ENCODE measurements around the gene LRIT2. TPM values are rescaled to one million over a fixed set of nuclear protein-coding genes. Genes with fewer than 3 reads are reported as not detected.
"Not testable (repeated sequence)": the region's sequence is repeated elsewhere in the genome, so short reads cannot be mapped to it uniquely, and the experiment has no call there.

The LRIT2 gene
- total and polyA plus RNA-seq, 4 donors: not detected

DNA sequence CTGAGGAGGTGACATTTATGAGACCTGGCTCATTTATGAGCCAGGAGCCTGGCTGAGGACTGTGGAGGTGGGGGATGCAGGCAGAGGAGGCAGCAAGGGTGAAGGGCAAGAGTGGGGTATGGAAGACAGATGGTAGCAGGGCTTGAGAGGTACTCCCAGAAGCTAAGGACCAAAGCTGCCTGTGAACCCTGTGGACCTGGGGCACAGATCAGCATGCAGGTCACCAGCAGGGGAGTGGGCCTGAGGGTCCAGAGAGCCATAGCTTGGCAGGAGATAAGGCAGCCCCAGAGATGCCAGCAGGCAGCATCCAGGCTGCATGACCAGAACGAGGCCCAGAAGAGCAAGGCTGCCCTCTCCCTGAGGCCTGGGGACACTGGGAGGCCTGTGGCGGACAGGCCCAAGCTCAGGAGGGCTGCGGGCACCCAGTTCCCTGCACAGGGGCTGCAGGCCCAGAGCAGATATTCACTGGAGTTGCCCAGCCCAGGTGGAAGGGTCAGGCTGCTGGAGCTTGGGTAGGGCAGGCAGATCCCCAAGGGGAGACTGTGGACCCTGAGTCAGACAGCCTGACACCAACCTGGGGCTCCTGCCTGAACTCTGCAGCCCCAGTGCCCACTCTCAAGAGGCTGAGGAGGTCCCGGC, 48.4 kb downstream of the LRIT2 start:
- H3K4me1 ChIP-seq (ENCODE audit: control insufficient read depth in 1 of 2, insufficient read depth in 2 of 2, low read length in 2 of 2): no peaks in the 10 kb centered on the region
- H3K4me3 ChIP-seq (ENCODE audit: low read length in 2 of 2): no peak overlapping the region
- DNase-seq: no peak
- H3K36me3 ChIP-seq (ENCODE audit: control insufficient read depth in 1 of 2, insufficient read depth in 2 of 2, low read length in 1 of 2): no peaks in the 10 kb centered on the region
- 86 to 89% methylated on average over 4 of the region's 4 CpGs for WGBS, 2 donors
- intact Hi-C loops (cut with DNase I): no loop called here
- no peak overlapping the region for H3K27ac ChIP-seq (ENCODE audit: low read depth in 1 of 2, low read length in 2 of 2)
- H3K9me3 ChIP-seq (ENCODE audit: control insufficient read depth, low read length): no peaks in the 10 kb centered on the region
- no peak for ATAC-seq (ENCODE audit: low FRiP score)
- H3K27me3 ChIP-seq (ENCODE audit: control insufficient read depth in 1 of 2, insufficient read depth in 2 of 2, low read length in 1 of 2): no peaks in the 10 kb centered on the region

DNA sequence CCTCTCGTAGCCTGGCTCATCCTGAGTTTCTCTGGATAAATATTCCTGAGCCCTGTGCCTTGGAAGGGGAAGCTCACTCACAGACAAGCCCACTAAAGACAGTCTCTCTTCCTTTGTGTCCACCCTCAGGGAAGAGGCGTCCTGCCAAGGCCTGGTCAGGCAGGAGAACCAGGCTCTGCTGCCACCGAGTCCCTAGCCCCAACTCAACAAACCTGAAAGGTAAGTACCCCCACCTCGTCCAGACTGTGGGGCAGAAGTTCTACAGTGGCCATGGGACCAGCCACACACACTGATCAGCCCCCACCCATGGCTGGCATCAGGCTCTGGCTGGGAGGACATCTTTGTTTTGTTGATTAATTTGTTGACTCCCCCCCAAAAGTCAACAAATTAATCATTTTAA, 49.0 kb downstream of the LRIT2 start:
- no peaks in the 10 kb centered on the region for H3K4me1 ChIP-seq (ENCODE audit: control insufficient read depth in 1 of 2, insufficient read depth in 2 of 2, low read length in 2 of 2)
- ATAC-seq (ENCODE audit: low FRiP score) (no peak), DNase-seq (no peak)
- no peaks in the 10 kb centered on the region for H3K36me3 ChIP-seq (ENCODE audit: control insufficient read depth in 1 of 2, insufficient read depth in 2 of 2, low read length in 1 of 2)
- 82 to 92% methylated on average over 4 of the region's 4 CpGs for WGBS, 2 donors
- H3K4me3 ChIP-seq (ENCODE audit: low read length in 2 of 2): no peak overlapping the region
- no peak overlapping the region for H3K27ac ChIP-seq (ENCODE audit: low read depth in 1 of 2, low read length in 2 of 2)
- no peaks in the 10 kb centered on the region for H3K27me3 ChIP-seq (ENCODE audit: control insufficient read depth in 1 of 2, insufficient read depth in 2 of 2, low read length in 1 of 2)
- H3K9me3 ChIP-seq (ENCODE audit: control insufficient read depth, low read length): no peaks in the 10 kb centered on the region
- intact Hi-C loops (cut with DNase I): no loop called here

DNA sequence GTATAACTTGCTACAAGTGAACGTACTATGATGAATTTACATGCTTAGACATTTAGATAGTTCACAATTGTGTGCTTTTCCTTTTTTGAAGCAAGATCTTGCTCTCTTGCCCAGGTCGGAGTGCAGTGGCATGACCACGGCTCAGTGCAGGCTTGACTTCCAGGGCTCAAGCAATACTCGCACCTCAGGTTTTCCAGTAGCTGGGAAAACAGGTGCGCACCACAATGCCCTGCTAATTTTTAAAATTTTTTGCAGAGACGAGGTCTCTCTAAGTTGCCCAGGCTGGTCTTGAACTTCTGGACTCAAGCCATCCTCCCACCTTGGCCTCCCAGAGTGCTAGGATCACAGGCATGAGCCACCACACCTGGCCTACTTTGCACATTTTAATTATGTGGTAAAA, 49.9 kb downstream of the LRIT2 start:
- Histone ChIP-seq H3K9me3 (ENCODE audit: control insufficient read depth, low read length) (no peaks in the 10 kb centered on the region), H3K27me3 (ENCODE audit: control insufficient read depth in 1 of 2, insufficient read depth in 2 of 2, low read length in 1 of 2) (no peaks in the 10 kb centered on the region), H3K27ac (ENCODE audit: low read depth in 1 of 2, low read length in 2 of 2) (no peak overlapping the region), H3K4me3 (ENCODE audit: low read length in 2 of 2) (no peak overlapping the region), H3K36me3 (ENCODE audit: control insufficient read depth in 1 of 2, insufficient read depth in 2 of 2, low read length in 1 of 2) (no peaks in the 10 kb centered on the region), H3K4me1 (ENCODE audit: control insufficient read depth in 1 of 2, insufficient read depth in 2 of 2, low read length in 2 of 2) (no peaks in the 10 kb centered on the region)
- ATAC-seq (ENCODE audit: low FRiP score) (no peak), DNase-seq (no peak)
- intact Hi-C loops (cut with DNase I): no loop called here
- WGBS, 2 donors: 83 to 84% methylated on average over 6 of the region's 6 CpGs

DNA sequence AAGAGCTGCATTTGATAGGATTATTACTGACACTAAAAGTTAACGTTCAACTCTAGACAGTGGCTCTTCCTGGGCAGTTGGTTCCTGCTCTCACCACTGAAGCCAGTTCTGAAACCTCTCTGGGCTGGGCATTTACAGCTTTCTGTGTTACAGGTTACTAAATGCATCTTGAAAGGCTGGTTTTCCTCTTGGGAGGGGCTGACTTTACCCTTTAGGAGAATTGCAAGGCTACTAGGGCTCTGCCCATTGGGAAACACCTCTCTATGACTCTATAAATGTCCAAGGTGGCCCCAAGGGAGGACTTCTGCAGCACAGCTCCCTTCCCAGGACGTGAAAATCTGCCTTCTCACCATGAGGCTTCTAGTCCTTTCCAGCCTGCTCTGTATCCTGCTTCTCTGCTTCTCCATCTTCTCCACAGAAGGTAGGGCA, 51.8 kb downstream of the LRIT2 start, which contains the start of gene GPR15LG:
TSS of gene GPR15LG (plus strand) at position 301 of the 429 bp plus-strand sequence. CDS start at position 352, 51 bp downstream.
- no peak for ATAC-seq (ENCODE audit: low FRiP score)
- 63 to 71% methylated on average over 2 of the region's 2 CpGs for WGBS, 2 donors
- intact Hi-C loops (cut with DNase I): no loop called here
- Histone ChIP-seq H3K4me3 (ENCODE audit: low read length in 2 of 2) (no peak within 1 kb of the TSS), H3K36me3 (ENCODE audit: control insufficient read depth in 1 of 2, insufficient read depth in 2 of 2, low read length in 1 of 2) (no peaks in the 10 kb centered on the region), H3K4me1 (ENCODE audit: control insufficient read depth in 1 of 2, insufficient read depth in 2 of 2, low read length in 2 of 2) (no peaks in the 10 kb centered on the region), H3K9me3 (ENCODE audit: control insufficient read depth, low read length) (no peaks in the 10 kb centered on the region), H3K27me3 (ENCODE audit: control insufficient read depth in 1 of 2, insufficient read depth in 2 of 2, low read length in 1 of 2) (no peaks in the 10 kb centered on the region), H3K27ac (ENCODE audit: low read depth in 1 of 2, low read length in 2 of 2) (no peak within 1 kb of the TSS)
- no peak for DNase-seq

DNA sequence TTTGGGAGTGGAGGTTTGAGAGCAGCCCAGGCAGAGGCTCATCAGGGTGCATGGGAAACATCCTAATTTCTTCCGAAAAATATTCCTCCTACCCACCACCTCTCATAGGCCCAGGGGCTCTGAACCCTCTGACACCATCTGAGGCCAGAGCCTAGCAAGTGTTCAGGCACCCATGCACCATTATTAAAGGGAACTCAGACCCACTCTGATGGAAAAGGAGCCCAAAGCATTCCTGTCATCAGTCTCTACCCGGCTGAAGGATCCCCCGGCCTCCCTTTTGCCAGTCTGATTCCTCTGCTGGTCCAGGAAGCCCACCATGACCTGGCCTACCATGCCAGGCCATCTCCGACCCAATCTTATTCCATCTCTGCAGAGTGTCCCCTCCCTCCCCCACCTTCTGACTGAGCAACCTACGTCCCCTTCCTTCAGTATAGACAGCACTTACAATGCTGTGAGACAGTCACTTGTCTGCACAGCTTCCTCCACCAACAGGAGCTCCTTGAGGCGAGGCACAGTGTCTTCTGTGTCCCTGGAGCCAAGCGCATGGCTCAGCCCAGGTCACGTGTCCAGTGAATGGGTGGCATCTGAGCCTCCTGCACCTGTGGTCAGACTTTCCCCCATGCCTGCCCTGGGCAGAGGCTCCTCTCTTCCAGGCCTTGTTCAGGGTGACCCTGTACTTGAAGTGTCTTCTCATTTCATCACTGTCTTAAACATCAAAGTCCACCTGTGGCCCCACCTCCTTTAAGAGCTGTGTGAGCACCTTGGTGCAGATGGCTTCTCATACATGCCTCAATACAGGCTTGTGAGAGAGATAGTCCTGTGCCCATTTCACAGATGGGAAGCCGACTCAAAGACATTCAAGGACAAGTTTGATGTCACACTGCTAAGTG, 52.6 kb downstream of the LRIT2 start:
- H3K4me1 ChIP-seq (ENCODE audit: control insufficient read depth in 1 of 2, insufficient read depth in 2 of 2, low read length in 2 of 2): no peaks in the 10 kb centered on the region
- no peaks in the 10 kb centered on the region for H3K36me3 ChIP-seq (ENCODE audit: control insufficient read depth in 1 of 2, insufficient read depth in 2 of 2, low read length in 1 of 2)
- no peak for ATAC-seq (ENCODE audit: low FRiP score)
- no peaks in the 10 kb centered on the region for H3K27me3 ChIP-seq (ENCODE audit: control insufficient read depth in 1 of 2, insufficient read depth in 2 of 2, low read length in 1 of 2)
- WGBS, 2 donors: 91 to 94% methylated on average over 9 of the region's 9 CpGs
- no peaks in the 10 kb centered on the region for H3K9me3 ChIP-seq (ENCODE audit: control insufficient read depth, low read length)
- no peak for DNase-seq
- intact Hi-C loops (cut with DNase I): no loop called here
- no peak overlapping the region for H3K4me3 ChIP-seq (ENCODE audit: low read length in 2 of 2)
- no peak overlapping the region for H3K27ac ChIP-seq (ENCODE audit: low read depth in 1 of 2, low read length in 2 of 2)

DNA sequence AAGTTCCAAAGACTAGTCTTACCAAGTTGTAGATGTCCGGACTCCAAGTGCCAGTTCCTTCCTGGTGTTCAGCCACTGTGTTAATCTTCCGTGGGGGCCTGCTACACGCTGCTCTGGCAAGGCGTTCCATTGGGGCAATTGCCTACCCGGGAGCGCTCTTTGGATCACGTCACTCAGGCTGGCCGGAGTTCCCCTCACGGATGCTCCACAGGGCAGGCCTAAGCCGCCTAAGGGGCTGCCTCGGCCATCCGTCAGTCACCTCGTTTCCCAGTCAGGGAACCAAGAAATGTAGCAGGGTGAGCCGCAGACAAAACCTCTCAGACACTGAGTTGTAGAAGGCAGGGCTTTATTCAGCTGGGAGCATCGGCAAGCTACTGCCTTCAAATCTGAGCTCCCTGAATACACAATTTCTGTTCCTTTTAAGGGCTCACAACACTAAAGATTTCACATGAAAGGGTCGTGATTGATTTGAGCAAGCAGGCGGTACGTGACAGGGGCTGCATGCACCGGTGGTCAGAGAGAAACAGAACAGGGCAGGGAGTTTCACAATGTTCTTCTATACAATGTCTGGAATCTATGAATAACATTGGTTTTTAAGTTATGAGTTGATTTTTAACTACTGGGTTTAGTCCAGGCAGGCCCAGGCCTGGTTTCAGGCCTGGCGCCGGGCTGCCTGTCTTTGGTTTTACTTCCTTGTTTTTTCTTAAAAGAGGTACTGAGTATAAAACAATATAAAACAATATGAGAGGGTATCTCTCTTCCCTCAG, 53.5 kb downstream of the LRIT2 start:
- H3K27me3 ChIP-seq (ENCODE audit: control insufficient read depth in 1 of 2, insufficient read depth in 2 of 2, low read length in 1 of 2); H3K27ac ChIP-seq (ENCODE audit: low read depth in 1 of 2, low read length in 2 of 2); DNase-seq; H3K4me3 ChIP-seq (ENCODE audit: low read length in 2 of 2); intact Hi-C loops (cut with DNase I); H3K4me1 ChIP-seq (ENCODE audit: control insufficient read depth in 1 of 2, insufficient read depth in 2 of 2, low read length in 2 of 2); ATAC-seq (ENCODE audit: low FRiP score); H3K9me3 ChIP-seq (ENCODE audit: control insufficient read depth, low read length); H3K36me3 ChIP-seq (ENCODE audit: control insufficient read depth in 1 of 2, insufficient read depth in 2 of 2, low read length in 1 of 2): not testable (repeated sequence)
- 85 to 89% methylated on average over 20 of the region's 21 CpGs for WGBS, 2 donors

DNA sequence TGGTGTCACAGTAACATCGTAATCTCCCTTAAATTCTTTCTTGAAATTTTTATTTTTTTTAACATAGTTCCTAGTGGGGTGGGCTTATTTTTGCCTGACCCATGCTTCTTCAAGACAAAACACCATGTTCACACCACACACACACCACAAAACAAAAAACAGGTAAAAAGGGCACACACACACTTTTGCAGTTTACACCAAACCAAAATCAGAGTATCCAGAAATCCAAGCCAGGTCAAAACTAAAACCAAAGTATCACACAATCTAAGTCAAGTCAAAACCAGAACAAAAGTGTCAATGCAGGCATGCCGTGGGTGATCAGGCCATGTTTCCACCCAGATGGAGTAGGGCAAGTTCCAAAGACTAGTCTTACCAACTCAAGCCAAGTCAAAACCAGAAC, 54.1 kb downstream of the LRIT2 start:
- H3K9me3 ChIP-seq (ENCODE audit: control insufficient read depth, low read length); H3K27me3 ChIP-seq (ENCODE audit: control insufficient read depth in 1 of 2, insufficient read depth in 2 of 2, low read length in 1 of 2); ATAC-seq (ENCODE audit: low FRiP score); H3K4me3 ChIP-seq (ENCODE audit: low read length in 2 of 2); H3K4me1 ChIP-seq (ENCODE audit: control insufficient read depth in 1 of 2, insufficient read depth in 2 of 2, low read length in 2 of 2); H3K27ac ChIP-seq (ENCODE audit: low read depth in 1 of 2, low read length in 2 of 2); H3K36me3 ChIP-seq (ENCODE audit: control insufficient read depth in 1 of 2, insufficient read depth in 2 of 2, low read length in 1 of 2); DNase-seq; intact Hi-C loops (cut with DNase I): not testable (repeated sequence)
- WGBS, 2 donors: 78 to 91% methylated on average over 2 of the region's 2 CpGs
